ENCODE measurements around the gene KIF2C. TPM values are rescaled to one million over a fixed set of nuclear protein-coding genes. Genes with fewer than 3 reads are reported as not detected.

Gene KIF2C
- total and polyA plus RNA-seq, 9 of the 15 experiments (the other 6 are each of a cell fraction or from before 2014, with no cell fraction given) = 84.9 to 226 (median 169) TPM

DNA sequence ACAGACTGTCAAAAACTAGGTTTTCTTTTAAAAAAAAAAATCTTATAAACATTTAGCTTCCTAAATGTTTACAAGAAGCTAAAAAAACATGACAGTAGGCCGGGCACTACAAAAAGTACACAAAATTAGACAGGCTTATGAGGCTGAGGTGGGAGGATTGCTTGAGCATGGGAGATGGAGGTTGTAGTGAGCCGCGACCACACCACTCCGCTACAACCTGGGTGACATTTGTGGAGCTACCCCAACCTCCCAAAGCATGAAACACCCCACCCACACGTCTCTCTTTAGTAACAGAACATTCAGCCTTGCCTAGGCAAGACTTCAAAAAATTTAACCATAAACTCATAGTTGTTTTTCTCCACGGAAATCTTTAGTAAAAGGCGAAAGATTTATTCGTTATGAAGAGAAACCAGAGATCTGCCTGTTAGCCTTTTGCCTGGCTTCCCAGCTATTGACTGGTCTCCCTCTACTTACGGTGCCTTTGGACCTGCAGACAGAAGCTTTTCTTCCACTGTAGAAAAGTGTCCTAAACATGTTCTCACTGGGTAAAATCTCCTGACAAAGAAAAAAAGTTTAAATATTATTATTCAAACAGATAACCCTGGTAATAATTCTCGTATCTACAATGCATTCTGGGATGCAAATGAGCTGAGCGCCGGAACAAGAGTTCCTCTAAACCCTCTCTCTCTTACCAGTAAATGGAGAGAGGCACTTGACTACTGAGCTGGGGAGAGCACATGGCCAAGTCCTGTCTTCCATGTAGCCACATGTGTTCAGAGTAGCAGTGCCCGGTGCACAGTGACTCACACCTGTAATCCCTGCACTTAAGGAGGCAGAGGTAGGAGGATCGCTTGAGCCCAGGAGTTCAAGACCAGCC, 17.9 kb upstream of the KIF2C start (continued):
- TF ChIP-seq ZNF668 (CRISPR knock-in tag; IDR thresholded peaks at IDR 0.05) (peak; percentile 79; the same call in 1 of the 2 replicates), PTTG1 (tag; IDR thresholded peaks at IDR 0.05; ENCODE audit: low read depth) (no peak), CXXC5 (CRISPR knock-in tag; IDR thresholded peaks at IDR 0.05) (peak; percentile 75), SAFB (IDR thresholded peaks at IDR 0.05; ENCODE audit: borderline replicate concordance, low read depth, low read length) (no peak), GATA2 (CRISPR knock-in tag; IDR thresholded peaks at IDR 0.05) (peak; percentile 68), TAF15 (IDR thresholded peaks at IDR 0.05; ENCODE audit: low read depth, low read length) (0 out of 2 replicates have a peak, but pooled peaks have one; percentile 78), ZKSCAN3 (CRISPR knock-in tag; IDR thresholded peaks at IDR 0.05) (no peak), RCOR1 (IDR thresholded peaks at IDR 0.05; ENCODE audit: borderline replicate concordance in 1 of 2, low read depth in 2 of 2, low read length in 2 of 2) (peak; percentile 88 to 90; a peak in 3 of 4 replicates), HLTF (IDR thresholded peaks at IDR 0.05) (peak; percentile 99), ZNF212 (CRISPR knock-in tag; IDR thresholded peaks at IDR 0.05) (peak; percentile 97), SMARCA5 (IDR thresholded peaks at IDR 0.05) (no peak; the same call in 1 of the 2 replicates), TFAM (CRISPR knock-in tag; conservative IDR thresholded peaks at IDR 0.05) (no peak), WHSC1 (IDR thresholded peaks at IDR 0.05; ENCODE audit: low read length) (no peak), ILF3 (IDR thresholded peaks at IDR 0.05; ENCODE audit: borderline replicate concordance) (peak; percentile 100), FOXK1 (CRISPR knock-in tag; IDR thresholded peaks at IDR 0.05; ENCODE audit: borderline replicate concordance) (peak; percentile 100), SIRT6 (IDR thresholded peaks at IDR 0.05; ENCODE audit: low read depth, low read length) (no peak), JUN (IDR thresholded peaks at IDR 0.05; ENCODE audit: borderline replicate concordance, low read depth, low read length) (peak; percentile 74; the same call in 1 of the 2 replicates), JUN (CRISPR knock-in tag; IDR thresholded peaks at IDR 0.05; ENCODE audit: borderline replicate concordance) (peak; percentile 80; the same call in 1 of the 2 replicates), ZNF121 (CRISPR knock-in tag; conservative IDR thresholded peaks at IDR 0.05) (peak; percentile 61; the same call in 1 of the 2 replicates), SETDB1 (IDR thresholded peaks at IDR 0.05; ENCODE audit: low read length) (peak; percentile 37)
- TF ChIP-seq, protein P1, sequence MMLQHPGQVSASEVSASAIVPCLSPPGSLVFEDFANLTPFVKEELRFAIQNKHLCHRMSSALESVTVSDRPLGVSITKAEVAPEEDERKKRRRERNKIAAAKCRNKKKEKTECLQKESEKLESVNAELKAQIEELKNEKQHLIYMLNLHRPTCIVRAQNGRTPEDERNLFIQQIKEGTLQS (IDR thresholded peaks at IDR 0.05) = peak; percentile 38; the same call in 1 of the 2 replicates
- TF ChIP-seq, protein P1 (CRISPR knock-in tag; conservative IDR thresholded peaks at IDR 0.05) = peak; percentile 93
- TF ChIP-seq, protein P2, sequence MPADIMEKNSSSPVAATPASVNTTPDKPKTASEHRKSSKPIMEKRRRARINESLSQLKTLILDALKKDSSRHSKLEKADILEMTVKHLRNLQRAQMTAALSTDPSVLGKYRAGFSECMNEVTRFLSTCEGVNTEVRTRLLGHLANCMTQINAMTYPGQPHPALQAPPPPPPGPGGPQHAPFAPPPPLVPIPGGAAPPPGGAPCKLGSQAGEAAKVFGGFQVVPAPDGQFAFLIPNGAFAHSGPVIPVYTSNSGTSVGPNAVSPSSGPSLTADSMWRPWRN (IDR thresholded peaks at IDR 0.05; ENCODE audit: low read depth) = peak; percentile 63; the same call in 1 of the 2 replicates
- TF ChIP-seq, protein P3, sequence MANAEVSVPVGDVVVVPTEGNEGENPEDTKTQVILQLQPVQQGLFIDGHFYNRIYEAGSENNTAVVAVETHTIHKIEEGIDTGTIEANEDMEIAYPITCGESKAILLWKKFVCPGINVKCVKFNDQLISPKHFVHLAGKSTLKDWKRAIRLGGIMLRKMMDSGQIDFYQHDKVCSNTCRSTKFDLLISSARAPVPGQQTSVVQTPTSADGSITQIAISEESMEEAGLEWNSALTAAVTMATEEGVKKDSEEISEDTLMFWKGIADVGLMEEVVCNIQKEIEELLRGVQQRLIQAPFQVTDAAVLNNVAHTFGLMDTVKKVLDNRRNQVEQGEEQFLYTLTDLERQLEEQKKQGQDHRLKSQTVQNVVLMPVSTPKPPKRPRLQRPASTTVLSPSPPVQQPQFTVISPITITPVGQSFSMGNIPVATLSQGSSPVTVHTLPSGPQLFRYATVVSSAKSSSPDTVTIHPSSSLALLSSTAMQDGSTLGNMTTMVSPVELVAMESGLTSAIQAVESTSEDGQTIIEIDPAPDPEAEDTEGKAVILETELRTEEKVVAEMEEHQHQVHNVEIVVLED (CRISPR knock-in tag; IDR thresholded peaks at IDR 0.05) = no peak; the same call in 1 of the 2 replicates
- TF ChIP-seq, protein P4, sequence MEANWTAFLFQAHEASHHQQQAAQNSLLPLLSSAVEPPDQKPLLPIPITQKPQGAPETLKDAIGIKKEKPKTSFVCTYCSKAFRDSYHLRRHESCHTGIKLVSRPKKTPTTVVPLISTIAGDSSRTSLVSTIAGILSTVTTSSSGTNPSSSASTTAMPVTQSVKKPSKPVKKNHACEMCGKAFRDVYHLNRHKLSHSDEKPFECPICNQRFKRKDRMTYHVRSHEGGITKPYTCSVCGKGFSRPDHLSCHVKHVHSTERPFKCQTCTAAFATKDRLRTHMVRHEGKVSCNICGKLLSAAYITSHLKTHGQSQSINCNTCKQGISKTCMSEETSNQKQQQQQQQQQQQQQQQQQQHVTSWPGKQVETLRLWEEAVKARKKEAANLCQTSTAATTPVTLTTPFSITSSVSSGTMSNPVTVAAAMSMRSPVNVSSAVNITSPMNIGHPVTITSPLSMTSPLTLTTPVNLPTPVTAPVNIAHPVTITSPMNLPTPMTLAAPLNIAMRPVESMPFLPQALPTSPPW (CRISPR knock-in tag; IDR thresholded peaks at IDR 0.05) = peak; percentile 83

Measured in K562 (cell line).